ENCODE measurements around the gene PAWR.

PAWR gene

GRCh38 chr12:79596719-79597350 lies 93.9 kb downstream of the PAWR start:
- no peak for ATAC-seq
- TF ChIP-seq PATZ1 (CRISPR knock-in tag; IDR thresholded peaks at IDR 0.05; ENCODE audit: borderline replicate concordance) (no peak), ZNF8 (CRISPR knock-in tag; IDR thresholded peaks at IDR 0.05) (no peak), TOX (CRISPR knock-in tag; IDR thresholded peaks at IDR 0.05; ENCODE audit: borderline replicate concordance) (no peak), ZNF565 (CRISPR knock-in tag; conservative IDR thresholded peaks at IDR 0.05; ENCODE audit: low read depth) (no peak), ESRRG (CRISPR knock-in tag; IDR thresholded peaks at IDR 0.05) (no peak), CSDC2 (CRISPR knock-in tag; IDR thresholded peaks at IDR 0.05) (no peak), RARB (CRISPR knock-in tag; IDR thresholded peaks at IDR 0.05) (no peak), ZC3H10 (CRISPR knock-in tag; IDR thresholded peaks at IDR 0.05) (no peak), ZFP3 (CRISPR knock-in tag; IDR thresholded peaks at IDR 0.05) (no peak), GLIS3 (CRISPR knock-in tag; IDR thresholded peaks at IDR 0.05) (no peak), SNAI2 (CRISPR knock-in tag; IDR thresholded peaks at IDR 0.05) (no peak), TSHZ2 (CRISPR knock-in tag; IDR thresholded peaks at IDR 0.05) (no peak)
- TF ChIP-seq, protein P1, sequence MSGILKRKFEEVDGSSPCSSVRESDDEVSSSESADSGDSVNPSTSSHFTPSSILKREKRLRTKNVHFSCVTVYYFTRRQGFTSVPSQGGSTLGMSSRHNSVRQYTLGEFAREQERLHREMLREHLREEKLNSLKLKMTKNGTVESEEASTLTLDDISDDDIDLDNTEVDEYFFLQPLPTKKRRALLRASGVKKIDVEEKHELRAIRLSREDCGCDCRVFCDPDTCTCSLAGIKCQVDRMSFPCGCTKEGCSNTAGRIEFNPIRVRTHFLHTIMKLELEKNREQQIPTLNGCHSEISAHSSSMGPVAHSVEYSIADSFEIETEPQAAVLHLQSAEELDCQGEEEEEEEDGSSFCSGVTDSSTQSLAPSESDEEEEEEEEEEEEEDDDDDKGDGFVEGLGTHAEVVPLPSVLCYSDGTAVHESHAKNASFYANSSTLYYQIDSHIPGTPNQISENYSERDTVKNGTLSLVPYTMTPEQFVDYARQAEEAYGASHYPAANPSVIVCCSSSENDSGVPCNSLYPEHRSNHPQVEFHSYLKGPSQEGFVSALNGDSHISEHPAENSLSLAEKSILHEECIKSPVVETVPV (CRISPR knock-in tag; IDR thresholded peaks at IDR 0.05): no peak
- TF ChIP-seq, protein P2, sequence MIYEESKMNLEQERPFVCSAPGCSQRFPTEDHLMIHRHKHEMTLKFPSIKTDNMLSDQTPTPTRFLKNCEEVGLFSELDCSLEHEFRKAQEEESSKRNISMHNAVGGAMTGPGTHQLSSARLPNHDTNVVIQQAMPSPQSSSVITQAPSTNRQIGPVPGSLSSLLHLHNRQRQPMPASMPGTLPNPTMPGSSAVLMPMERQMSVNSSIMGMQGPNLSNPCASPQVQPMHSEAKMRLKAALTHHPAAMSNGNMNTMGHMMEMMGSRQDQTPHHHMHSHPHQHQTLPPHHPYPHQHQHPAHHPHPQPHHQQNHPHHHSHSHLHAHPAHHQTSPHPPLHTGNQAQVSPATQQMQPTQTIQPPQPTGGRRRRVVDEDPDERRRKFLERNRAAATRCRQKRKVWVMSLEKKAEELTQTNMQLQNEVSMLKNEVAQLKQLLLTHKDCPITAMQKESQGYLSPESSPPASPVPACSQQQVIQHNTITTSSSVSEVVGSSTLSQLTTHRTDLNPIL (CRISPR knock-in tag; IDR thresholded peaks at IDR 0.05; ENCODE audit: low read depth): no peak

DNA sequence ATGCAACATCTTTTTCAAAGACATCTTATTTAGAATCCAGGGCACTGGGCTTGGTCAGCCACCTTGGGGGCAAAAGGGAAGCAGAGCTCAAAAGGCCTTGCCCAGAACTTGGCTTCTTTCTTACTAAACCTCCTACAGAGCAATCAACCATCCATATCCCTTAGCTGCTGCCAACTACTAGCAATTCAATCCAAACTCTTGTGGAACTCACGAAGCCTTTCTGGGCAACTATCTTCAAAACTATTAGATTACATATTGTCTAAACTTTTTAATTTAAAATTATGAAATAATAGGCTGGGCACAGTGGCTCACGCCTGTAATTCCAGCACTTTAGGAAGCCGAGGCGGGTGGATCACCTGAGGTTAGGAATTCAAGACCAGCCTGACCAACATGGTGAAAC lies 95.5 kb downstream of the PAWR start:
- TF ChIP-seq OSR1 (CRISPR knock-in tag; IDR thresholded peaks at IDR 0.05) (no peak), ZFP3 (CRISPR knock-in tag; IDR thresholded peaks at IDR 0.05) (no peak), ZNF70 (CRISPR knock-in tag; IDR thresholded peaks at IDR 0.05) (no peak), ARNTL (CRISPR knock-in tag; IDR thresholded peaks at IDR 0.05; ENCODE audit: borderline replicate concordance, low read depth) (no peak), ZFP30 (CRISPR knock-in tag; IDR thresholded peaks at IDR 0.05) (no peak), SNAI2 (CRISPR knock-in tag; IDR thresholded peaks at IDR 0.05) (no peak)
- no peak for ATAC-seq

GRCh38 chr12:79592865-79593264 lies 97.9 kb downstream of the PAWR start:
- no peak for ATAC-seq
- TF ChIP-seq ZNF70 (CRISPR knock-in tag; IDR thresholded peaks at IDR 0.05) (no peak), POU6F1 (CRISPR knock-in tag; IDR thresholded peaks at IDR 0.05; ENCODE audit: borderline replicate concordance, low read depth) (no peak), RARB (CRISPR knock-in tag; IDR thresholded peaks at IDR 0.05) (no peak), ZC3H10 (CRISPR knock-in tag; IDR thresholded peaks at IDR 0.05) (no peak), ARNTL (CRISPR knock-in tag; IDR thresholded peaks at IDR 0.05; ENCODE audit: borderline replicate concordance, low read depth) (no peak), ZNF565 (CRISPR knock-in tag; conservative IDR thresholded peaks at IDR 0.05; ENCODE audit: low read depth) (no peak), OSR1 (CRISPR knock-in tag; IDR thresholded peaks at IDR 0.05) (no peak), ESRRG (CRISPR knock-in tag; IDR thresholded peaks at IDR 0.05) (no peak), BACH2 (CRISPR knock-in tag; IDR thresholded peaks at IDR 0.05; ENCODE audit: borderline replicate concordance) (no peak), ZNF8 (CRISPR knock-in tag; IDR thresholded peaks at IDR 0.05) (no peak), PPARA (CRISPR knock-in tag; IDR thresholded peaks at IDR 0.05; ENCODE audit: borderline replicate concordance) (no peak), TSHZ2 (CRISPR knock-in tag; IDR thresholded peaks at IDR 0.05) (no peak)
- TF ChIP-seq, protein P1 (CRISPR knock-in tag; IDR thresholded peaks at IDR 0.05): no peak
- TF ChIP-seq, protein P2 (CRISPR knock-in tag; IDR thresholded peaks at IDR 0.05; ENCODE audit: low read depth): no peak
